ENCODE results near the gene MAP2. TPM values are rescaled to one million over a fixed set of nuclear protein-coding genes. Genes with fewer than 3 reads are reported as not detected.

Gene MAP2
- total RNA-seq, 2 experiments from 2014 or later, result 0.10 TPM; not detected in 1

GRCh38 chr2:209471037-209471436 lies 47.2 kb downstream of the MAP2 start:
- ChIA-PET CTCF (ENCODE audit: unreplicated experiment) (no interaction called here), POLR2A (interaction anchor here (0.6 to 1.1 kb wide), 2 partner anchors 322 to 1468 kb away, joined by 3 to 4 read pairs; no protein-coding TSS in a partner anchor)
- H2AFZ ChIP-seq (ENCODE audit: low read length), result no peak overlapping the region
- H3K4me2 ChIP-seq (ENCODE audit: low read length), result no peak overlapping the region
- H3K4me3 ChIP-seq (ENCODE audit: low read depth, low read length, poor library complexity, severe bottlenecking), result no peak overlapping the region
- H3K79me2 ChIP-seq (ENCODE audit: insufficient read depth, low read depth, low read length), result no peaks in the 10 kb centered on the region
- no peaks in the 10 kb centered on the region for H4K20me1 ChIP-seq (ENCODE audit: insufficient read depth, low read length)
- no peaks in the 10 kb centered on the region for H3K9me2 ChIP-seq (ENCODE audit: insufficient read depth, low read length)
- no peaks in the 10 kb centered on the region for H3K4me1 ChIP-seq (ENCODE audit: insufficient read depth, low read length, poor library complexity, severe bottlenecking)
- no peaks in the 10 kb centered on the region for H3K36me3 ChIP-seq (ENCODE audit: insufficient read depth, low read length)
- H3K9me3 ChIP-seq (ENCODE audit: low read length), result no peaks in the 10 kb centered on the region
- intact Hi-C loops (cut with micrococcal nuclease; ENCODE audit: unreplicated experiment), result no loop called here
- DNase-seq (ENCODE audit: low spot score), result no peak
- H3K27ac ChIP-seq (ENCODE audit: low read depth, low read length, poor library complexity, severe bottlenecking), result no peak overlapping the region
- no TSS peak for BruUV-seq (replicated peaks)
- TF ChIP-seq EZH2phosphoT487 (IDR thresholded peaks at IDR 0.05; ENCODE audit: borderline replicate concordance, low read depth, low read length), result no peak
- TF ChIP-seq, protein P1, sequence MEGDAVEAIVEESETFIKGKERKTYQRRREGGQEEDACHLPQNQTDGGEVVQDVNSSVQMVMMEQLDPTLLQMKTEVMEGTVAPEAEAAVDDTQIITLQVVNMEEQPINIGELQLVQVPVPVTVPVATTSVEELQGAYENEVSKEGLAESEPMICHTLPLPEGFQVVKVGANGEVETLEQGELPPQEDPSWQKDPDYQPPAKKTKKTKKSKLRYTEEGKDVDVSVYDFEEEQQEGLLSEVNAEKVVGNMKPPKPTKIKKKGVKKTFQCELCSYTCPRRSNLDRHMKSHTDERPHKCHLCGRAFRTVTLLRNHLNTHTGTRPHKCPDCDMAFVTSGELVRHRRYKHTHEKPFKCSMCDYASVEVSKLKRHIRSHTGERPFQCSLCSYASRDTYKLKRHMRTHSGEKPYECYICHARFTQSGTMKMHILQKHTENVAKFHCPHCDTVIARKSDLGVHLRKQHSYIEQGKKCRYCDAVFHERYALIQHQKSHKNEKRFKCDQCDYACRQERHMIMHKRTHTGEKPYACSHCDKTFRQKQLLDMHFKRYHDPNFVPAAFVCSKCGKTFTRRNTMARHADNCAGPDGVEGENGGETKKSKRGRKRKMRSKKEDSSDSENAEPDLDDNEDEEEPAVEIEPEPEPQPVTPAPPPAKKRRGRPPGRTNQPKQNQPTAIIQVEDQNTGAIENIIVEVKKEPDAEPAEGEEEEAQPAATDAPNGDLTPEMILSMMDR (conservative IDR thresholded peaks at IDR 0.05; ENCODE audit: low read length), result no peak

DNA sequence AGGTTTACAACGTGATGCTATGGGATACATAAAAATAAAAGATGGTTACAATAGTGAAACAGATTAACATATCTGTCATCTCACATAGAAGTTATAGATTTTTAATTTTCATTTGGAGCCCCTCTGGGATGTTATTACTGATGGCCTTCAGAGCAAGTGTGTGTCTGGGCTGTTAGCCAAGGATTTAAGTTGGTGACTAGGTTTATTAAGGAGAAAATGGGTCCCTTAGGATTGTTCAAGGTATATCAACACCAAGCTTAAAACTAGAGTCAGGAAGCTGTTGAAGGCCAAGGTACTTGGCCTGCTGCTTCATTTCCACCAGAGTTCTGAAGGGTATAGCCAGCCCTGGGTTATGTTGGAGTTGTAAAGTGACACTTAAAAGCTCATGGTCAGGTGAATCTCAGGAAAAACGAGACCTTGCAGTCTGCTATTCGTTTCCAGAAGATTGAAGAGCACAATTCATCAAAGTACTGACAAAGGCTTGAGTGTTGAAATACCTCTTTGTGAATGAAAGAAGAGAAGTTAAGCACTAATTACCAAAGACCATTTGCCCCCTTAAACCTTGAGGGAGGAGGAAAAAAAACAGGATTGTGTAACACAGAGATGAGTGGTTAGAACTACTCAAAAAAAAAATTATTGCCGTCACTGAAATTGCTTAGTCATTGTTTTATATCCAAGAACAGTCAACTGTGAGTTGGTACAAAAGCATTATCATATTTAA lies 48.4 kb downstream of the MAP2 start:
- Histone ChIP-seq H4K20me1 (ENCODE audit: insufficient read depth, low read length) (no peaks in the 10 kb centered on the region), H3K4me1 (ENCODE audit: insufficient read depth, low read length, poor library complexity, severe bottlenecking) (no peaks in the 10 kb centered on the region), H3K9me3 (ENCODE audit: low read length) (no peaks in the 10 kb centered on the region), H3K4me2 (ENCODE audit: low read length) (no peak overlapping the region), H3K27ac (ENCODE audit: low read depth, low read length, poor library complexity, severe bottlenecking) (no peak overlapping the region), H3K79me2 (ENCODE audit: insufficient read depth, low read depth, low read length) (no peaks in the 10 kb centered on the region), H3K4me3 (ENCODE audit: low read depth, low read length, poor library complexity, severe bottlenecking) (no peak overlapping the region), H2AFZ (ENCODE audit: low read length) (no peak overlapping the region), H3K9me2 (ENCODE audit: insufficient read depth, low read length) (no peaks in the 10 kb centered on the region), H3K36me3 (ENCODE audit: insufficient read depth, low read length) (no peaks in the 10 kb centered on the region)
- no TSS peak for BruUV-seq (replicated peaks)
- CTCF ChIA-PET (ENCODE audit: unreplicated experiment), result no interaction called here
- DNase-seq (ENCODE audit: low spot score), result no peak
- POLR2A ChIA-PET, result no interaction called here
- TF ChIP-seq, protein P1 (conservative IDR thresholded peaks at IDR 0.05; ENCODE audit: low read length), result no peak
- TF ChIP-seq EZH2phosphoT487 (IDR thresholded peaks at IDR 0.05; ENCODE audit: borderline replicate concordance, low read depth, low read length), result no peak
- intact Hi-C loops (cut with micrococcal nuclease; ENCODE audit: unreplicated experiment), result no loop called here

- H3K27ac ChIP-seq (ENCODE audit: low read depth, low read length, poor library complexity, severe bottlenecking), result no peak overlapping the region
- BruUV-seq (replicated peaks), result no TSS peak
- no peaks in the 10 kb centered on the region for H3K9me2 ChIP-seq (ENCODE audit: insufficient read depth, low read length)
- TF ChIP-seq, protein P1 (conservative IDR thresholded peaks at IDR 0.05; ENCODE audit: low read length), result no peak
- no peak for TF ChIP-seq EZH2phosphoT487 (IDR thresholded peaks at IDR 0.05; ENCODE audit: borderline replicate concordance, low read depth, low read length)
- ChIA-PET POLR2A (no interaction called here), CTCF (ENCODE audit: unreplicated experiment) (no interaction called here)
- no peaks in the 10 kb centered on the region for H4K20me1 ChIP-seq (ENCODE audit: insufficient read depth, low read length)
- H2AFZ ChIP-seq (ENCODE audit: low read length), result no peak overlapping the region
- no peaks in the 10 kb centered on the region for H3K4me1 ChIP-seq (ENCODE audit: insufficient read depth, low read length, poor library complexity, severe bottlenecking)
- no peaks in the 10 kb centered on the region for H3K36me3 ChIP-seq (ENCODE audit: insufficient read depth, low read length)
- no peak overlapping the region for H3K4me3 ChIP-seq (ENCODE audit: low read depth, low read length, poor library complexity, severe bottlenecking)
- H3K9me3 ChIP-seq (ENCODE audit: low read length), result no peaks in the 10 kb centered on the region
- intact Hi-C loops (cut with micrococcal nuclease; ENCODE audit: unreplicated experiment), result no loop called here
- H3K4me2 ChIP-seq (ENCODE audit: low read length), result no peak overlapping the region
- no peaks in the 10 kb centered on the region for H3K79me2 ChIP-seq (ENCODE audit: insufficient read depth, low read depth, low read length)
- DNase-seq (ENCODE audit: low spot score), result no peak
Measured at GRCh38 chr2:209472871-209473270, 49.0 kb downstream of the MAP2 start.

All from OCI-LY7 (cell line).